ENCODE data around the gene DYNLRB1. TPM values are rescaled to one million over a fixed set of nuclear protein-coding genes. Genes with fewer than 3 reads are reported as not detected.

The DYNLRB1 gene
- total and polyA plus RNA-seq, 5 donors = 134 to 289 (median 158) TPM

DNA sequence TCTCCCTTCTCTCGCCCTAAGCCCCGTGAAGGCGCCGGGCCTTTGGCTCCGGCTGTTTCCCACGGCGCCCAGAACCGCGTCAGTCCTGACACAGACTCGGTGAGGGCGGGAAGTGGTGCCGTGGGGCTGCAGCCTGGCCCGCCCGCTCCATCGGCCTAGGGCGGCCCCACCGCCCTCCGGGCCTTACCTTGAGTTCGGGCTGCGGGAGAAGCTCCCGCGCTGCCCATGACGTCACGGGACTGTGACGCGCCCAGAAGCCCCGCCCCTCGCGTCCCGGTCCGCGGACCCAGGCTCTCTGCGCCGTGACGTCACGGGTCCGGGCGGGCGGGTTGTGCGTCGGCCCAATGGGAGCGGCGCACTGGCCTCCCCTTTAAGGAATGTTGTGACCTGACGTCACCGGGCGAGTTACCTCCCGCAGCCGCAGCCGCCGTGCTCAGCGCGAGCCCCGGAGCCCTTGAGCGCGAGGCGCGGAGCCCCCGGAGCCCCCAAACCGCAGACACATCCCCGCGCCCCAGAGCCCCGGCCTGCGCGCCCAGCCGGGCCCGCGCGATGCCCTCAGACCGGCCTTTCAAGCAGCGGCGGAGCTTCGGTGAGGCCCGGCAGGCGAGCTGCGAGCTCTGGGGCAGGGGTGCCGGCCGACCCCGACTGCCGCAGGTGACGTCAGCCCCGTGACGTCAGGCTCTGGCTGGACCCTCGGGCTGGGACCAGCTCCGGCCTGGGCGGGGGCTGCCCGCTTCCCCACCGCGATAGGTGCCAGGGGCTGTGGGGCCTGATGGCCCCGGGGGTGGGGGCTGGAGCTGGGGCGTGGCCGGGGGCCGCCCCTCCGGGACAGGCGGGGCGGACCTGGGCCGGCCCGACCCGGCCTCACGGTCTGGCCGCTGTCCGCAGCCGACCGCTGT, 42.3 kb downstream of the DYNLRB1 start, which contains the start of gene MAP1LC3A:
Gene MAP1LC3A, plus strand, starts transcription at position 399 of the 899 bp plus-strand sequence. Its CDS starts 151 bp downstream, at position 550.
- DNase-seq (peak; percentile 97 to 99 (median 98)), ATAC-seq (peak; percentile 94 to 95)
- no peaks in the 10 kb centered on the region for H3K27me3 ChIP-seq (ENCODE audit: control insufficient read depth, insufficient read depth)
- WGBS = 3% methylated on average over 103 of the region's 103 CpGs
- no peaks in the 10 kb centered on the region for H3K9me3 ChIP-seq (ENCODE audit: control insufficient read depth, low read length)
- no peaks in the 10 kb centered on the region for H3K4me1 ChIP-seq (ENCODE audit: control insufficient read depth, insufficient read depth, low read length)
- H3K27ac ChIP-seq (ENCODE audit: low read length) = peak within 1 kb of the TSS; percentile 65
- H3K4me3 ChIP-seq (ENCODE audit: low read length) = peak within 1 kb of the TSS; percentile 70
- intact Hi-C loops (cut with DNase I) = no loop called here

- ATAC-seq = peak; percentile 1
- Histone ChIP-seq H3K27me3 (ENCODE audit: control insufficient read depth, insufficient read depth) (no peaks in the 10 kb centered on the region), H3K4me3 (ENCODE audit: low read length) (peak overlapping the region; percentile 70), H3K4me1 (ENCODE audit: control insufficient read depth, insufficient read depth, low read length) (no peaks in the 10 kb centered on the region), H3K27ac (ENCODE audit: low read length) (peak overlapping the region; percentile 11), H3K9me3 (ENCODE audit: control insufficient read depth, low read length) (no peaks in the 10 kb centered on the region)
- peak; percentile 46 to 78 (median 67) for DNase-seq
- WGBS = 37% methylated on average over 43 of the region's 43 CpGs
- intact Hi-C loops (cut with DNase I) = loop anchor here in 1 of 4 donors (10.0 kb wide), 1 partner anchor 145 kb away; the partner anchor contains the start of gene TP53INP2
These were observed 43.3 kb downstream of the DYNLRB1 start for GRCh38 chr20:34559311-34560140.

DNA sequence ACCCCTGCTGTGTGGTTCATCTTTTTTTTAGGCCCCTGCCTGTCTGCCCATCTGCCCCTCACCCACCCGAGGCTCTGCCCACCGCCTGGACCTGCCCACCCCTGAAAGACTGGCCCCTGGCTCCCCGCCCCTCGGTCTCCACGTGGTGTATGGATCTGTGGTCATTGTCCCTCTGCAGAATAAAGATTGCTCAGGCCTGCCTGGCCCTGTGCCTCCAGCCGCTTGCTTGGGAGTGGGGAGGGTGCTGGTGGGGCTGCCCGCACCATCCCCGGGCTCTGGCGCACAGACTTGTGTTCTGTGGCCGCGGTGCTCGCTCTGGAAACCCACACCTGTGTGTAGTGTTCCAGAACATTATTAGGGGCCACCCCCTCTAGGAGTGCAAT, 43.9 kb downstream of the DYNLRB1 start:
- Histone ChIP-seq H3K27me3 (ENCODE audit: control insufficient read depth, insufficient read depth) (no peaks in the 10 kb centered on the region), H3K4me1 (ENCODE audit: control insufficient read depth, insufficient read depth, low read length) (no peaks in the 10 kb centered on the region), H3K27ac (ENCODE audit: low read length) (no peak overlapping the region), H3K4me3 (ENCODE audit: low read length) (no peak overlapping the region), H3K9me3 (ENCODE audit: control insufficient read depth, low read length) (no peaks in the 10 kb centered on the region)
- intact Hi-C loops (cut with DNase I) = loop anchor here in 1 of 4 donors (10.0 kb wide), 1 partner anchor 145 kb away; the partner anchor contains the start of gene TP53INP2
- DNase-seq = peak in 2 of 3 donors; percentile 65 to 68
- ATAC-seq = no peak
- 84% methylated on average over 12 of the region's 12 CpGs for WGBS

DNA sequence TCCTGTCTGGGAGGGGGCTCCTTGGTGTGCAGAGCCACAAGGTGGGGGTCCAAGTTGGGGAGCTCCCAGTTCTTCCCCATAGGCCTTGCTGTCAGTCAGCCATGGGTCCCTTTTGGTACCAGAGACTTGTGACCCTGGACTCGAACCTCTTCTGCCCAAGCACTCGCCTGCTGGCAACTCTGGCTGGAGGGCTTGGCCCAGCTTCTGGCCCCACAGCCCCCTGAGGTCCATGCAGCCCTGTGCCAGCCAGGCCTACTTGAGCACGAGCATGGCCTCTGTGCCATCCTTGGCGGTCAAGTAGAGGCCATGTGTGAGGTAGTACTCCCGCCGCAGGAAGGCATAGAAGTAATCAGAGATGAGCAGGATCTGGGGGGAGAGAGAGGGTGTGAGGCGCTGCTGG, 44.4 kb downstream of the DYNLRB1 start:
- no peaks in the 10 kb centered on the region for H3K27me3 ChIP-seq (ENCODE audit: control insufficient read depth, insufficient read depth)
- intact Hi-C loops (cut with DNase I) = loop anchor here in 1 of 4 donors (10.0 kb wide), 1 partner anchor 144 kb away; the partner anchor contains the start of gene TP53INP2
- WGBS = 92% methylated on average over 7 of the region's 7 CpGs
- no peak overlapping the region for H3K4me3 ChIP-seq (ENCODE audit: low read length)
- DNase-seq (no peak), ATAC-seq (no peak)
- H3K27ac ChIP-seq (ENCODE audit: low read length) = no peak overlapping the region
- H3K9me3 ChIP-seq (ENCODE audit: control insufficient read depth, low read length) = no peaks in the 10 kb centered on the region
- no peaks in the 10 kb centered on the region for H3K4me1 ChIP-seq (ENCODE audit: control insufficient read depth, insufficient read depth, low read length)

DNA sequence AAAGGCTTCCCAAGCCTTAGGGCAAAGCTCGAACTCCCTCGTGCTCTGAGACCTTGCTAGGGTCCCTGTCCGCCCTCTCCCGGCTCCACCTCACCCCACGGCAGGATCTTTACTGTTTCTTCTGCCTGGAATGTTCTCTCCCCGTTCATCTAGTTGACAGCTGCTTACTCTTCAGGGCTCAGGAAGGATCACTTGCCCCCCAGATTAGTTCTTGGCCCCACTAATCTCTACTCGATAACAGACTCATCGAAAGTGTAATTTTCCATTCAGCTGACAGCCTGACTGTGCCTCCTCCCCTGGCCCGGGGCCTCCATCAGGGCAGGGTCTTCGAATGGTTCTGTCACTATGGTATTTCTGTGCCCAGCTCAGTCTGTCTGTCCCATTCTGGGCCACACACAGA, 45.4 kb downstream of the DYNLRB1 start:
- H3K27ac ChIP-seq (ENCODE audit: low read length) = no peak overlapping the region
- H3K27me3 ChIP-seq (ENCODE audit: control insufficient read depth, insufficient read depth) = no peaks in the 10 kb centered on the region
- DNase-seq (no peak), ATAC-seq (no peak)
- 58% methylated on average over 10 of the region's 10 CpGs for WGBS
- H3K4me3 ChIP-seq (ENCODE audit: low read length) = no peak overlapping the region
- H3K4me1 ChIP-seq (ENCODE audit: control insufficient read depth, insufficient read depth, low read length) = no peaks in the 10 kb centered on the region
- H3K9me3 ChIP-seq (ENCODE audit: control insufficient read depth, low read length) = no peaks in the 10 kb centered on the region
- intact Hi-C loops (cut with DNase I) = loop anchor here in 1 of 4 donors (10.0 kb wide), 1 partner anchor 143 kb away; the partner anchor contains the start of gene TP53INP2

- intact Hi-C loops (cut with DNase I) = loop anchor here in 1 of 4 donors (10.0 kb wide), 1 partner anchor 142 kb away; the partner anchor contains the start of gene TP53INP2
- ATAC-seq (no peak), DNase-seq (peak in 2 of 3 donors; percentile 61 to 66)
- no peaks in the 10 kb centered on the region for H3K27me3 ChIP-seq (ENCODE audit: control insufficient read depth, insufficient read depth)
- H3K27ac ChIP-seq (ENCODE audit: low read length) = no peak overlapping the region
- no peak overlapping the region for H3K4me3 ChIP-seq (ENCODE audit: low read length)
- 63% methylated on average over 5 of the region's 5 CpGs for WGBS
- no peaks in the 10 kb centered on the region for H3K4me1 ChIP-seq (ENCODE audit: control insufficient read depth, insufficient read depth, low read length)
- H3K9me3 ChIP-seq (ENCODE audit: control insufficient read depth, low read length) = no peaks in the 10 kb centered on the region
These were observed 46.4 kb downstream of the DYNLRB1 start for GRCh38 chr20:34562641-34563040.

DNA sequence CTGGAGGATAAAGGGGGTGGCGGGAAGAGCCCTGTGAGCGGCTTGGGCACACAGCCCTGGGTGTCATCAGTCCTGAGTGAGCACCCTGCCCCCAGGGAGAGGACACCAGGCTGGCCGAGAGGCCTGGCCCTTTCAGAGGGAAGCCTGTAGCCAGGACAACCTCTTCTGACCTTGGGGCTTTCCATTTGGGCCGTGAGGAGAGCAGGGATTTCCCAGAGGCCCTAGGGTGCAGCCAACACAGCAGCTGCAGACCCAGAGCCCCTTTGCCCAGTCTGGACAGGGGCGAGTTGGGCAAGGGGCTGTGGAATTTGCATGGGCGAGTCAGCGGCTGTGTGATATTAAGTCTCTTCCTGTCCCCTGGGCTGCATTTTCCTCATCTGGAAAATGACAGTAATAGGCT, 48.6 kb downstream of the DYNLRB1 start:
- no peaks in the 10 kb centered on the region for H3K4me1 ChIP-seq (ENCODE audit: control insufficient read depth, insufficient read depth, low read length)
- ATAC-seq (no peak), DNase-seq (no peak)
- no peak overlapping the region for H3K27ac ChIP-seq (ENCODE audit: low read length)
- no peaks in the 10 kb centered on the region for H3K27me3 ChIP-seq (ENCODE audit: control insufficient read depth, insufficient read depth)
- WGBS = 68% methylated on average over 7 of the region's 7 CpGs
- no peak overlapping the region for H3K4me3 ChIP-seq (ENCODE audit: low read length)
- intact Hi-C loops (cut with DNase I) = loop anchor here in 1 of 4 donors (10.0 kb wide), 1 partner anchor 140 kb away; the partner anchor contains the start of gene TP53INP2
- H3K9me3 ChIP-seq (ENCODE audit: control insufficient read depth, low read length) = no peaks in the 10 kb centered on the region

DNA sequence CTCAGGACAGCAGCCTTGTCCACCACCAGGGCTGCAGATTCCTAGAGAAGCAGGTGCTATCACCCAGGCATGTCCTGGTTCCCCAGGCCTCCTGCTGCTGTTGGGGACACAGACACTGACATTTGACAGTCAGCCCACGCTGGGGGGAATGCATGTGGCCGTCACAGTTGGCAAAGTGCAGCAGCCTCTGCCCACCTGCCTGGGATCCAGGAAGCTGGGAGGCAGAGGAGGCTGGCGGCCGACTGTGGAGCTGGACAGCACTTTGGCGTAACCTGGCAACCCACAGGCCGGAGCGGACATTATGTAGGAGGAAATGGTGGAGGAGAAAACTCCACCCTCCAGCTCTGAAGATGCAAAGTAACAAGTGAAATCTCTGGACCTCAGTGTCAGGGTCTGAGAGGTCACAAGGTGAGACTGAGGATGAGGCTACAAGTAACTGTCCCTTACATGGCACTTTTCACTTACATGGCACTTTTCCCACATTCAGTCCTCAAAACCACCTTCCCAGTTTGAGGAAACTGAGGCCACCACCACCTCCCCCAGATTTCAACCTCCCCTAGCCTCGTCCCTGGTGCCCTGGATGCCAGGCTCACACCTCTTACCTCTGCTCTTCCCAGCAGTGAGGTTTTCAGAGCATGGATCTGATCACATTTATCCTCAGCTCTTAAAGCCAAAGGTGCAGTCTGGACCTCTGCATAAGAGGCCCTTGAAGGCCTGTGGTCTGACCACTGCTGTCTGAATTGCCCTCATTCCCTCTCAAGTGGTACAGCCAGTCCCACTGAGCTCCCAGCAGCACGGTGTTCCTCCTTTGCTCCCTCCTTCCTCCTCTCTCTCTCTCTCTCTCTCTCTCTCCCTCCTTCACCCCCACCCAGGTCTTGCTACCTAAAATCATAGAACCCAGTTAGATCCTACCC, 51.0 kb downstream of the DYNLRB1 start:
- intact Hi-C loops (cut with DNase I) = loop anchor here in 1 of 4 donors (10.0 kb wide), 1 partner anchor 138 kb away; the partner anchor contains the start of gene TP53INP2
- H3K9me3 ChIP-seq (ENCODE audit: control insufficient read depth, low read length) = no peaks in the 10 kb centered on the region
- H3K4me3 ChIP-seq (ENCODE audit: low read length) = no peak overlapping the region
- 86% methylated on average over 9 of the region's 9 CpGs for WGBS
- DNase-seq (peak in 1 of 3 donors; percentile 43), ATAC-seq (no peak)
- H3K27me3 ChIP-seq (ENCODE audit: control insufficient read depth, insufficient read depth) = no peaks in the 10 kb centered on the region
- no peak overlapping the region for H3K27ac ChIP-seq (ENCODE audit: low read length)
- H3K4me1 ChIP-seq (ENCODE audit: control insufficient read depth, insufficient read depth, low read length) = no peaks in the 10 kb centered on the region

- DNase-seq = peak in 1 of 3 donors; percentile 37
- no peak overlapping the region for H3K4me3 ChIP-seq (ENCODE audit: low read length)
- H3K27me3 ChIP-seq (ENCODE audit: control insufficient read depth, insufficient read depth) = no peaks in the 10 kb centered on the region
- no peak overlapping the region for H3K27ac ChIP-seq (ENCODE audit: low read length)
- H3K4me1 ChIP-seq (ENCODE audit: control insufficient read depth, insufficient read depth, low read length) = no peaks in the 10 kb centered on the region
- no peak for ATAC-seq
- WGBS = 92% methylated on average over 15 of the region's 15 CpGs
- intact Hi-C loops (cut with DNase I) = loop anchor here in 1 of 4 donors (10.0 kb wide), 1 partner anchor 137 kb away; the partner anchor contains the start of gene TP53INP2
- H3K9me3 ChIP-seq (ENCODE audit: control insufficient read depth, low read length) = no peaks in the 10 kb centered on the region
These were observed 52.0 kb downstream of the DYNLRB1 start for GRCh38 chr20:34567892-34568865.
